HepG2 (cell line): Measurements from ENCODE around the gene MOAP1.

ENCODE experiments used
- EZH2 ChIP-seq: conservative IDR thresholded peaks from 2 replicates; pipeline ENCODE4 v1.6.1; 2012; ENCODE audit warnings: mild to moderate bottlenecking, low read depth, low read length, moderate library complexity
- NFYB ChIP-seq: sonication (generic); formaldehyde crosslinking; IDR thresholded peaks from 2 replicates; pipeline ENCODE4 v1.4.0; 2020; ENCODE audit warnings: missing genetic modification reagents
- POLR2A ChIP-seq, 2 experiments: IDR thresholded peaks; 2 replicates each; pipeline ENCODE4 v1.6.1; 2011; ENCODE audit warnings: low read depth in 2 of 2, low read length in 2 of 2, mild to moderate bottlenecking in 1 of 2, moderate library complexity in 1 of 2; ENCODE audit not compliant: insufficient read depth in 1 of 2
- SMYD3 ChIP-seq: sonication (generic); formaldehyde crosslinking; IDR thresholded peaks from 2 replicates; pipeline ENCODE4 v1.8.1; 2023; ENCODE audit warnings: mild to moderate bottlenecking, missing genetic modification reagents
- TARDBP ChIP-seq: sonication (generic); formaldehyde crosslinking; IDR thresholded peaks from 2 replicates; pipeline ENCODE4 v1.8.0; 2022; ENCODE audit warnings: mild to moderate bottlenecking, missing genetic modification reagents
- ZNF10 ChIP-seq: sonication (generic); formaldehyde crosslinking; IDR thresholded peaks from 2 replicates; pipeline ENCODE4 v1.4.0; 2020; ENCODE audit warnings: mild to moderate bottlenecking, low read depth, missing genetic modification reagents, borderline replicate concordance

DNA sequence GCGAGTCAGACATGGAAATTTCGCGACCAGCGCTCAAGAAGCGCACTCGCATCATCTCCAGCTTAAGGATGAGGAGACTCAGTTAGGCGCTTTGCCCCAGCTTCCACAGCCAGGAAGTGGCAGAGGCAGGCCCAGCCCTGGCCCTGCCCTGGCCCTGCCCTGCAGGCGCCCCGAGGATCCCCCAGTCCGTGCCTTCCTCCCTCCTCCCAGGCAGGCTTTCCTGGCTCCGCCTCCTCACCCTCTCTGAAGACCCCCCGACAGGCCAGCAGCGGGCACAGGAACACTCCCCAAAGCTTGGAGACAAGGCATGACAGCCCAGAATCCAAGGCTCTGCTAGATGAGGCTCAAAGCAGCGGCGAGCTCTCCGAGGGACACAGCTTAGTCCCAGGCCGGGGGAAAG is 47.5 kb upstream of the MOAP1 start:
- TF ChIP-seq ZNF10 (no peak), POLR2A (IDR thresholded peaks at IDR 0.05; ENCODE audit: insufficient read depth in 1 of 2, low read depth in 2 of 2, low read length in 2 of 2) (no peak), NFYB (CRISPR knock-in tag) (no peak), EZH2 (no peak), SMYD3 (no peak), TARDBP (CRISPR knock-in tag) (no peak)
